K562 (cell line): ENCODE results near the gene DLGAP1. TPM values are rescaled to one million over a fixed set of nuclear protein-coding genes. Genes with fewer than 3 reads are reported as not detected.

Experiments used
- ATAC-seq: fragments of 200-7000 bp; cut with Tn5 transposase; 3 replicates; pipeline ENCODE4 v1.9.1; 2020; ENCODE audit warnings: moderate library complexity
- BruUV-seq: library from RNA; stranded (reverse); fragments of 400-500 nt; replicated peaks from 2 replicates; lab custom pipeline; 2021; lab: Mats Ljungman, UMichigan
- CTCF ChIA-PET: fragments of 300-600 bp; formaldehyde crosslinking; extraction: SDS; loops from one replicate; lab custom pipeline; 2021; ENCODE audit warnings: low intra/inter-chr PET ratio; lab: Yijun Ruan, JAX
- POLR2A ChIA-PET: fragments of 300-600, 350-650 bp; sonication (Branson Sonifier 250); formaldehyde crosslinking; extraction: SDS; loops from one replicate; lab custom pipeline; 2021; ENCODE audit warnings: antibody characterized with exemption, inconsistent platforms; lab: Yijun Ruan, JAX
- DNase-seq, 4 experiments: peaks; one replicate each; pipeline versions ENCODE4 v3.0.0 to v3.0.0-alpha.2; 2011 to 2018; ENCODE audit warnings: low spot score in 3 of 4, mixed read lengths in 3 of 4; ENCODE audit errors: extremely low read depth in 1 of 4
- FAIRE-seq: peaks from 2 replicates; lab custom pipeline; 2011; peaks lifted over from hg19 to GRCh38; lab: Jason Lieb, UNC
- H2AFZ ChIP-seq: 2 replicates; pipeline ENCODE4 v1.6.0; 2011; ENCODE audit warnings: low read depth, low read length, control low read depth, inconsistent platforms
- H3K27ac ChIP-seq: fragments of 200-600 bp; 3 replicates; pipeline ENCODE4 v1.8.0; 2011; ENCODE audit warnings: low read depth, mild to moderate bottlenecking, control low read depth, inconsistent platforms, low read length, moderate library complexity, mixed read lengths; ENCODE audit errors: extremely low read depth
- H3K27me3 ChIP-seq, 2 experiments: fragments of 300-600 bp in 1 of 2; 2 replicates in 1 of 2; 3 replicates in 1 of 2; pipeline versions ENCODE4 v1.6.0 to v1.8.0; 2011; ENCODE audit warnings: inconsistent platforms in 2 of 2, low read length in 2 of 2, mild to moderate bottlenecking in 1 of 2, mixed read lengths in 1 of 2, moderate library complexity in 1 of 2; ENCODE audit not compliant: control insufficient read depth in 2 of 2, insufficient read depth in 2 of 2
- H3K36me3 ChIP-seq: fragments of 300-600 bp; 3 replicates; pipeline ENCODE4 v1.8.0; 2011; ENCODE audit warnings: mild to moderate bottlenecking, low read length, inconsistent platforms; ENCODE audit not compliant: control insufficient read depth, insufficient read depth
- H3K4me1 ChIP-seq, 2 experiments: fragments of 200-600 bp in 1 of 2; replicated peaks in 1 of 2; 2 replicates in 1 of 2; 3 replicates in 1 of 2; pipeline versions ENCODE4 v1.5.1 to v1.8.0; 2011; ENCODE audit warnings: inconsistent platforms in 2 of 2, low read length in 2 of 2, mild to moderate bottlenecking in 1 of 2, mixed read lengths in 1 of 2, moderate library complexity in 1 of 2; ENCODE audit not compliant: control insufficient read depth in 2 of 2, insufficient read depth in 2 of 2
- H3K4me2 ChIP-seq: 2 replicates; pipeline ENCODE4 v1.6.1; 2011; ENCODE audit warnings: low read length, control low read depth, inconsistent platforms, mixed read lengths; ENCODE audit not compliant: insufficient read depth
- H3K4me3 ChIP-seq: fragments of 200-600 bp; sonication (generic), shearing (Covaris generic); 2 replicates; pipeline ENCODE4 v1.5.1; 2016; ENCODE audit warnings: control low read depth, inconsistent platforms
- H3K79me2 ChIP-seq: fragments of 200-600 bp; 3 replicates; pipeline ENCODE4 v1.8.0; 2011; ENCODE audit warnings: low read length, inconsistent platforms; ENCODE audit not compliant: control insufficient read depth, insufficient read depth
- H3K9ac ChIP-seq, 2 experiments: 2 replicates each; pipeline versions ENCODE4 v1.6.0 to v1.6.1; 2011; ENCODE audit warnings: low read depth in 2 of 2, low read length in 2 of 2, control low read depth in 1 of 2, inconsistent platforms in 1 of 2, mild to moderate bottlenecking in 1 of 2, mixed read lengths in 1 of 2; ENCODE audit not compliant: insufficient read depth in 1 of 2
- H3K9me1 ChIP-seq: one replicate; pipeline ENCODE4 v1.6.0; 2011; ENCODE audit warnings: inconsistent platforms, mild to moderate bottlenecking, low read length, moderate library complexity; ENCODE audit not compliant: control insufficient read depth, insufficient read depth
- H3K9me3 ChIP-seq: replicated peaks from 2 replicates; pipeline ENCODE4 v1.5.1; 2011; ENCODE audit warnings: low read depth, low read length, inconsistent platforms; ENCODE audit not compliant: control insufficient read depth, insufficient read depth
- H4K20me1 ChIP-seq: replicated peaks from 2 replicates; pipeline ENCODE4 v1.6.1; 2011; ENCODE audit warnings: low read length, inconsistent platforms, mixed read lengths; ENCODE audit not compliant: control insufficient read depth, insufficient read depth
- CEBPG ChIP-seq, 3 experiments: fragments of 200-800 bp in 1 of 3; sonication (Bioruptor generic) in 1 of 3; sonication (generic) in 1 of 3; formaldehyde crosslinking in 1 of 3; IDR thresholded peaks in 2 of 3; conservative IDR thresholded peaks in 1 of 3; 2 replicates each; pipeline versions ENCODE4 v1.6.1 to v1.8.0; 2016 to 2022; ENCODE audit warnings: missing compliant biosample characterization in 2 of 3, missing genetic modification characterization in 2 of 3, mild to moderate bottlenecking in 1 of 3, missing genetic modification reagents in 1 of 3
- KDM4B ChIP-seq, 2 experiments: fragments of 450-650 bp in 1 of 2; sonication (generic) in 1 of 2; IDR thresholded peaks; 2 replicates each; pipeline ENCODE4 v1.6.1; 2016 to 2017; ENCODE audit warnings: borderline replicate concordance in 2 of 2, antibody characterized with exemption in 1 of 2, low read depth in 1 of 2, mild to moderate bottlenecking in 1 of 2
- MLLT1 ChIP-seq, 2 experiments: fragments of 450-650 bp; IDR thresholded peaks; 2 replicates each; pipeline ENCODE4 v1.6.1; 2016
- NCOA1 ChIP-seq: fragments of 450-650 bp; IDR thresholded peaks from 2 replicates; pipeline ENCODE4 v1.6.1; 2016; ENCODE audit warnings: low read depth
- NFE2 ChIP-seq: IDR thresholded peaks from 2 replicates; pipeline ENCODE4 v1.6.1; 2014; ENCODE audit warnings: antibody characterized with exemption, low read depth
- NFXL1 ChIP-seq: fragments of 450-650 bp; formaldehyde crosslinking; IDR thresholded peaks from 2 replicates; pipeline ENCODE4 v1.4.0; 2021; ENCODE audit warnings: mild to moderate bottlenecking
- POLR3G ChIP-seq: IDR thresholded peaks from 2 replicates; pipeline ENCODE4 v1.6.1; 2011; ENCODE audit not compliant: insufficient read length, insufficient replicate concordance; ENCODE audit errors: extremely low read depth
- SAFB2 ChIP-seq: fragments of 200-400 bp; formaldehyde crosslinking; IDR thresholded peaks from 2 replicates; pipeline ENCODE4 v1.6.1; 2018; ENCODE audit warnings: borderline replicate concordance, low read length, low read depth, moderate library complexity; ENCODE audit not compliant: severe bottlenecking
- SIN3A ChIP-seq, 2 experiments: fragments of 150-350 bp in 1 of 2; IDR thresholded peaks; 2 replicates each; pipeline ENCODE4 v1.6.1; 2011 to 2016; ENCODE audit warnings: borderline replicate concordance in 2 of 2, low read depth in 2 of 2, low read length in 2 of 2, mild to moderate bottlenecking in 2 of 2, moderate library complexity in 2 of 2; ENCODE audit not compliant: control insufficient read depth in 1 of 2
- TAF9B ChIP-seq: fragments of 450-650 bp; IDR thresholded peaks from 2 replicates; pipeline ENCODE4 v1.6.1; 2018; ENCODE audit warnings: mild to moderate bottlenecking; ENCODE audit not compliant: partially characterized antibody
- TEAD2 ChIP-seq: fragments of 450-650 bp; IDR thresholded peaks from 2 replicates; pipeline ENCODE4 v1.6.1; 2016; ENCODE audit warnings: missing genetic modification characterization, control low read depth, missing compliant biosample characterization
- XRCC5 ChIP-seq: fragments of 200-400 bp; formaldehyde crosslinking; IDR thresholded peaks from 2 replicates; pipeline ENCODE4 v1.6.1; 2017; ENCODE audit warnings: low read depth, mild to moderate bottlenecking, low read length
- ZFP36 ChIP-seq: fragments of 150-350 bp; IDR thresholded peaks from 2 replicates; pipeline ENCODE4 v1.6.1; 2018; ENCODE audit warnings: low read length, low read depth; ENCODE audit not compliant: partially characterized antibody
- ZNF12 ChIP-seq: sonication (generic); formaldehyde crosslinking; IDR thresholded peaks from 2 replicates; pipeline ENCODE4 v1.4.0; 2020; ENCODE audit warnings: mild to moderate bottlenecking, missing genetic modification reagents
- ZNF134 ChIP-seq: fragments of 250-450 bp; sonication (Bioruptor Pico); conservative IDR thresholded peaks from 2 replicates; pipeline ENCODE4 v1.4.0; 2020
- ZNF655 ChIP-seq: fragments of 250-450 bp; sonication (Bioruptor Pico); IDR thresholded peaks from 2 replicates; pipeline ENCODE4 v1.5.0; 2021
- WGBS: fragments of 100-300 bp; shearing (Covaris generic); methylation state at CpG from one replicate; pipeline ENCODE4 v1.1.6; 2016; ENCODE audit warnings: low coverage, mixed read lengths; ENCODE audit not compliant: insufficient coverage; ENCODE audit errors: missing lambda C conversion rate; 5-methylcytosine and 5-hydroxymethylcytosine counted together
- in situ Hi-C: fragments of 300-500 bp; cut with MboI; formaldehyde crosslinking; loops from 4 replicates; pipeline ENCODE4 v1.15.0; 2018; ENCODE audit warnings: inconsistent platforms, mixed read lengths
- intact Hi-C: fragments of 100-400 bp; cut with micrococcal nuclease; formaldehyde crosslinking; loops from 2 replicates; pipeline ENCODE4 v1.14.2; 2022
- polyA plus RNA-seq, 8 experiments: library from polyadenylated mRNA; depleted of rRNA in 4 of 8; stranded (reverse) in 5 of 8; unstranded in 3 of 8; fragments of >200 nt; fragmentation: Nextera tagmentation in 2 of 8; fragmentation: Illumina TruSeq in 1 of 8; extraction: Ambion mirVana in 2 of 8; extraction: Trizol in 1 of 8; gene quantifications; 2 replicates each; pipeline versions ENCODE4 v1.2.1 to v1.2.3, GENCODE V29; 2011 to 2014; ENCODE audit warnings: inconsistent platforms in 1 of 8, missing spikeins in 1 of 8
- total RNA-seq, 7 experiments: library from RNA; depleted of rRNA in 6 of 7; stranded (reverse); fragments of >200 nt in 6 of 7; fragmentation: Illumina TruSeq in 2 of 7; extraction: Trizol in 2 of 7; gene quantifications; 2 replicates each; pipeline versions ENCODE4 v1.2.1 to v1.2.3, GENCODE V29; 2011 to 2021; ENCODE audit warnings: low replicate concordance in 1 of 7
- TF ChIP-seq, protein P1 (sequence below): fragments of 450-650 bp; IDR thresholded peaks from 2 replicates; pipeline ENCODE4 v1.6.1; 2016

DLGAP1 gene
- total and polyA plus RNA-seq, 9 of the 15 experiments (the other 6 are each of a cell fraction or from before 2014, with no cell fraction given), result 0.04 to 0.22 (median 0.08) TPM

DNA sequence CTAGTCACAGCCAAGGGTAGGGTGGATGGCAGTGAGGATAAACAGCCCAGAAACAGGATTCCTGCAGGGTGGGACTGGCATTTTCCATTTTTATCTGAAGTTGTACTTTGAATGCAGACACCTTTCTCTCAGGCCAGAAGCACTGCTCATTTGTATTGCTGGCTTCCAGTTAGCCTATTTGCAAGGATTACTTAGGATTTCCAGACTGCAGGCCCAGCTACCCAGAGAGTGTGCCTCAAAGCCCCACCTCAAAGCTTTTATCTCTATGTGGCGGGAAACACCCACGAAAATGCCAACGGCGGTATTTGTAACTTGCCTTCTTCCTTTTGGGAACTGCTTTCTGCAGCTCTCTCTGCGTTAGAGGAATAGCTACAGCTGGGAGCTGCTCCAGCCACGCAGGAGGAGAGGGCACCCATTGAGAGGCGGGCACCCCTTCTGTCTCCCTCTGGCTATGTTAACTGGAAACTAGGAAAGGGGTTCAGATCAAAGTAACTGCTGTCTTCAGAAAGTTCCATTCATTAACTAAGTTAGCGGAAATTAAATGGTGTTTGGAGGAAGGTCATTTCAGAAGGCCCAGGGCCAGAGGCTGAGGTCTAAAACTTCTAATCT, 860.2 kb downstream of the DLGAP1 start:
- H3K9me1 ChIP-seq, result no peaks in the 10 kb centered on the region
- WGBS, result 2% methylated on average over 8 of the region's 8 CpGs
- in situ Hi-C loops, result loop anchor here (5.0 kb wide), 1 partner anchor 143 kb away; the partner anchor contains the start of gene TGIF1
- no peak for FAIRE-seq
- POLR2A ChIA-PET, result interaction anchor here (0.7 to 4.3 kb wide), 23 partner anchors 8 to 482 kb away, joined by 3 to 76 read pairs (median 6); no protein-coding TSS in a partner anchor
- peak overlapping the region; percentile 42 for H3K4me3 ChIP-seq
- H3K9me3 ChIP-seq, result no peaks in the 10 kb centered on the region
- peaks cover 50 to 64% of the 10 kb centered on the region in 2 experiments for H3K4me1 ChIP-seq
- peak overlapping the region; percentile 74 for H2AFZ ChIP-seq
- H3K27ac ChIP-seq, result peak overlapping the region; percentile 94
- intact Hi-C loops, result loop anchor here (1.0 to 2.0 kb wide), 4 partner anchors 8 to 144 kb away; partner anchors contain the start of gene TGIF1
- H3K27me3 ChIP-seq, result no peaks in the 10 kb centered on the region
- peak overlapping the region; percentile 91 for H3K4me2 ChIP-seq
- CTCF ChIA-PET, result interaction anchor here (0.7 to 2.3 kb wide), 4 partner anchors 71 to 313 kb away, joined by 3 to 16 read pairs (median 8); no protein-coding TSS in a partner anchor
- H3K9ac ChIP-seq, result peak overlapping the region; percentile 79 to 93; a peak in 3 of 4 replicates
- peaks cover 3% of the 10 kb centered on the region; the same call in 2 of the 3 replicates for H3K36me3 ChIP-seq
- H4K20me1 ChIP-seq, result no peaks in the 10 kb centered on the region
- BruUV-seq, result TSS peak; percentile 48
- DNase-seq, result peak in 2 of 4 experiments; percentile 28 to 62
- H3K79me2 ChIP-seq, result peaks cover 47% of the 10 kb centered on the region
- ATAC-seq, result peak; percentile 19
- TF ChIP-seq SIN3A (IDR thresholded peaks at IDR 0.05; ENCODE audit: borderline replicate concordance in 2 of 2, control insufficient read depth in 1 of 2, low read depth in 2 of 2, low read length in 2 of 2), result no peak; a peak in 1 of 4 replicates
- TF ChIP-seq NFE2, result no peak
- no peak for TF ChIP-seq ZFP36
- TF ChIP-seq NCOA1, result no peak
- TF ChIP-seq ZNF134, result no peak
- no peak for TF ChIP-seq TAF9B
- no peak for TF ChIP-seq CEBPG (CRISPR knock-in tag; IDR thresholded peaks at IDR 0.05)
- no peak for TF ChIP-seq CEBPG (tag; conservative IDR thresholded peaks at IDR 0.05 in 1 of 2, IDR thresholded peaks at IDR 0.05 in 1 of 2)
- TF ChIP-seq TEAD2 (tag), result peak; percentile 45; the same call in 1 of the 2 replicates
- TF ChIP-seq ZNF655 (CRISPR knock-in tag), result no peak
- TF ChIP-seq MLLT1 (IDR thresholded peaks at IDR 0.05), result no peak
- TF ChIP-seq, protein P1, sequence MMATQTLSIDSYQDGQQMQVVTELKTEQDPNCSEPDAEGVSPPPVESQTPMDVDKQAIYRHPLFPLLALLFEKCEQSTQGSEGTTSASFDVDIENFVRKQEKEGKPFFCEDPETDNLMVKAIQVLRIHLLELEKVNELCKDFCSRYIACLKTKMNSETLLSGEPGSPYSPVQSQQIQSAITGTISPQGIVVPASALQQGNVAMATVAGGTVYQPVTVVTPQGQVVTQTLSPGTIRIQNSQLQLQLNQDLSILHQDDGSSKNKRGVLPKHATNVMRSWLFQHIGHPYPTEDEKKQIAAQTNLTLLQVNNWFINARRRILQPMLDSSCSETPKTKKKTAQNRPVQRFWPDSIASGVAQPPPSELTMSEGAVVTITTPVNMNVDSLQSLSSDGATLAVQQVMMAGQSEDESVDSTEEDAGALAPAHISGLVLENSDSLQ, result no peak
- no peak for TF ChIP-seq SAFB2
- no peak for TF ChIP-seq POLR3G
- peak; percentile 53 for TF ChIP-seq XRCC5
- 0 out of 2 replicates have a peak, but pooled peaks have one; percentile 3 for TF ChIP-seq NFXL1 (CRISPR knock-in tag)
- TF ChIP-seq KDM4B (IDR thresholded peaks at IDR 0.05; ENCODE audit: borderline replicate concordance in 2 of 2, low read depth in 1 of 2), result no peak
- TF ChIP-seq ZNF12 (CRISPR knock-in tag), result no peak
